Measurements from ENCODE around the gene TMED6.
A peak's percentile ranks its signal among the peaks of the same experiment; 100 is the strongest.
"Not testable (repeated sequence)": the region's sequence is repeated elsewhere in the genome, so short reads cannot be mapped to it uniquely, and the experiment has no call there.

Gene TMED6

DNA sequence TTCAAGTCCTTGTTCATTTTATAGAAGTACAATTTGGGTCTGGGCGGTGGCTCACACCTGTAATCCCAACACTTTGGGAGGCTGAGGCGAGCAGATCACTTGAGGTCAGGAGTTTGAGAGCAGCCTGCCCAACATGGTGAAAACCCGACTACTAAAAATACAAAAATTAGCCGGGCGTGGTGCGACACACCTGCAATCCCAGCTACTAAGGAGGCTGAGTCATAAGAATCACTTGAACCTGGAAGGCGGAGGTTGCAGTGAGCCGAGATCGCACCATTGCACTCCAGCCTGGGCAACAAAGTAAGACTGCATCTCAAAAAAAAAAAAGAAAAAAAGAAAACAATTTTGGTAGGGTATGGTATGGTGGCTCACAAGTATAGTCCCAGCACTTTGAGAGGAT is 8.5 kb upstream of the TMED6 start:
- not testable (repeated sequence) for DNase-seq (ENCODE audit: low read depth in 3 of 3)

DNA sequence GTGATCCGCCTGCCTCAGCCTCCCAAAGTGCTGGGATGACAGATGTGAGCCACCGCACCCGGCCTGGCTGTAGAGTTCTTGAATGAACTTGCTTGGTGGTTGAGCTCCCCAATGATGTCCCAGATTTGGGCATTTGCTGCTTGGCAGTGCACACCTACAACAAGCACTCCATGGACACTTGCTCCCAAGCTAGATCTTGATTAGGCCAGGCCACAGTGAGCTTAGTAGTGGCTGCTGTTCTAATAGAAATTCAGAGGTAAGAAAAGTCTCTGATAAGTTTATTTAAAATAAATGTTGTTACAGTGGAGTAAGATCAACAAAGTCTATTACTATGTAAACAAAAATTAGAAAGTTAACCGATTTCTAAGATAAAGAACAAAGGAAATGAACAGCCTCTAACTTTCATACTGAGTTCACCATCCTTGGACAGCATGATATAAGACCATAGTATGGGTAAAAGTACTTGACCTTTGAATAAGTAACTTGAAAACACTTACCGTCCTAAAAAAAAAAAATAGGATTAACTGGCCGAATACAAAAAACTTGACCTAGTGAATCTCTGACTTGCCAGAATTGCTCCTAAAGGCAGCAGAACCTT is 951 bp downstream of the TMED6 start:
- no peak for DNase-seq (ENCODE audit: low read depth in 3 of 3)

DNA sequence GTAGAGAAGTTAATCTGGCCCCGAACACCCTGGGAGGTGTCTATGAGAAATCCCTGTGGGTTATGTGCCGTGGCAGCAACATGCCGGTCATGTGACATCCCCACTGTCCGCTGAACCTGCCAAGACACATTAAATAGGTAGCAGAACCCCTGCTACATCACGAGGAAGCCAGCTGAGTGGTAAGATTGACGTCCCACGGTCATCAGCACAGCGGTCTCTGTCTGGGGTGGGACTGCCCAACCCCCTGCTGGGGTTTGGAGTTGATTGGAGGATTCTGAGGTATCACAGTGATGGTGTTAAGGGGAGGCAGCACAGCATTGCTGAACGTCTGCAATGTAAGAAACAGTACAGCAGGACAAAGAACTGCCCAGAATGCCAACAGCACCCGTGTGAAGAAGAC is 2.0 kb downstream of the TMED6 start:
- no peak for DNase-seq (ENCODE audit: low read depth in 3 of 3)

DNA sequence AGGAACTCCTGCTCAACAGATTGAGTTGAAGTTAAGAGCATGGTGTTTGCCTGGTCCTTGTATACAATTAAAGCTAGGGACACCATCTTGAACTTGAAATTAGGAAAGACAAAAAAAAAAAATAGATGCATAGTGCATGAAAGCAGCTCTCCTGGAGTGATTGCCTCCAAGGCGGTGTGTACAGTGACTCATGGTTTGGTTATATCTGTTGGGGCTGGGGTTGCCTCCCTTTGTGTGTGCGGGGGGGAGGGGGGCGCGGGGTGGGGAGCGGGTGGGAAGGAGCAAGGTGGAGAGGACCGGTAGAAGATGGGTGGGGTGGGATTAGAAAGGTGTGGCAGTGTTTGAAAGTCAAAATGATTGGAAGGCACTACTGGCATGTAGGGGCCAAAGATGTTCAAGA is 3.4 kb downstream of the TMED6 start:
- DNase-seq (ENCODE audit: low read depth in 3 of 3), result no peak

DNA sequence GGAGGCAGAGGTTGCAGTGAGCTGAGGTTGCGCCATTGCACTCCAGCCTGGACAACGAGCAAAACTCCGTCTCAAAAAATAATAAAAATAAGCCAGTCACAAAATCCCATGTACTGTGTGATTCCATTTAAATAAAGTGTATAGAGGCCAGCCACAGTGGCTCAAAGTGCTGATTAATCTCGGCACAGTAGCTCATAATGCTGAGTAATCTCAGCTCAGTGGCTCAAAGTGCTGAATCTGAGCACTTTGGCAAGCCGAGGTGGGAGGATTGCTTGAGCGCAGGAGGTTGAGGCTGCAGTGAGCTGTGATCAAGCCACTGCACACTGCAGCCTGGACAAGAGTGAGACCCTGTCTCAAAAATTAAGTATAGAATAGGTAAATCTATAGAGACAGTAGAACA is 4.9 kb downstream of the TMED6 start:
- no peak for DNase-seq (ENCODE audit: low read depth in 3 of 3)

DNA sequence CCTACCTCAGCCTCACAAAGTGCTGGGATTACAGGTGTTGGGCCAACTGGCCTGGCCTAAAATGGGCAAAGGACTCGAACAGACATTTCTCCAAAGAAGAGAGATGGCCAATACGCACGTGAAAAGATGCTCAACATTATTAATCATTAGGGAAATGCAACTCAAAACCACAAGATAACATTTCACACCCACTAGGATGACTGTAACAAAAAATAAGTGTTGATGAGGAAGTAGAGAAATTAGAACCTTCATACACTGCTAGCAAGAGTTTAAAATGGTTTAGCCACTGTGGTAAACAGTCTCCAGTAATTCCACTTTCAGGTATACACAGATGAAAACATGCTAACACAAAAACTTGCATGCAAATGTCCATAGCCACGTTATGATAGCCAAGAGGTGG is 5.7 kb downstream of the TMED6 start:
- no peak for DNase-seq (ENCODE audit: low read depth in 3 of 3)

DNA sequence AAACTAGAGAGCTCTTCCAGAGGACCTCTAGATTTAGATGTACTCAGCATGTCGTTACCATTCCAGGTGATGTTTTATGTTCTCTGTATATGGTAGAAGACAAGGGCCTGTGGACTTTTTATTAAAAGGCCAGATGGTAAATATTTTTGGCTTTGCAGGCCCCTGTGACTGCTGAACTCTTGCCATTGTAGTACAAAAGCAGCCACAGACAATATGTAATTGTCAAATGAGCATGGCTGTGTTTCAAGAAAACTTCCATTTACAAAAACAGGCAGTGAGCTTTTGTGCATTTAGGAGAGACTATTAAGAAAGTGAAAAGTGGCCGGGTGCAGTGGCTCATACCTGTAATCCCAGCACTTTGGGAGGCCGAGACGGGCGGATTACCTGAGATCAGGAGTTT is 7.4 kb downstream of the TMED6 start:
- DNase-seq (ENCODE audit: low read depth in 3 of 3), result no peak

DNA sequence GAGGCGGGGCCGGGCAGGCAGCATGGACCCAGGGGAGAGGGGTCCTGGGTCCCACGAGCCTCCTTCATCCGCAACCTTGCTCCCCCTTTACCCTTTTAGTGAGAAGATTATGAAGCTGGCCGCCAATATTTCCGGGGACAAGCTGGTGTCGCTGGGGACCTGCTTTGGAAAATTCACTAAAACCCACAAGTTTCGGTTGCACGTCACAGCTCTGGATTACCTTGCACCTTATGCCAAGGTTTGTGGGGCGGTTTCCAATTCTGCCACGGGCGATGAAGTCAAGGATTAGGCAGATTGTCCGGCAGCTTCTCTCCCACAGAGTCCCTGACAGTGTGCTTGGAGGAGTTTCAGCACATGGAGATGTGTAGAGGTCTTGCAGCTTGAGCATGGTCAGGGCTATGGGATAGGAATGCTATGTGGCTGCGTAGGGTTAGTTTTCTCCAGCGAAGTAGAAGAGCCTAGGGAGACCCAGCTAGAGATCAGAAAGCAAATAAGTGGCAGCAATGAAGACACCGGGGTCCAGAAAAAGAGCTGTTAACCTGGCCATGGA is 11.4 kb downstream of the TMED6 start:
- DNase-seq (ENCODE audit: low read depth in 3 of 3), result no peak

DNA sequence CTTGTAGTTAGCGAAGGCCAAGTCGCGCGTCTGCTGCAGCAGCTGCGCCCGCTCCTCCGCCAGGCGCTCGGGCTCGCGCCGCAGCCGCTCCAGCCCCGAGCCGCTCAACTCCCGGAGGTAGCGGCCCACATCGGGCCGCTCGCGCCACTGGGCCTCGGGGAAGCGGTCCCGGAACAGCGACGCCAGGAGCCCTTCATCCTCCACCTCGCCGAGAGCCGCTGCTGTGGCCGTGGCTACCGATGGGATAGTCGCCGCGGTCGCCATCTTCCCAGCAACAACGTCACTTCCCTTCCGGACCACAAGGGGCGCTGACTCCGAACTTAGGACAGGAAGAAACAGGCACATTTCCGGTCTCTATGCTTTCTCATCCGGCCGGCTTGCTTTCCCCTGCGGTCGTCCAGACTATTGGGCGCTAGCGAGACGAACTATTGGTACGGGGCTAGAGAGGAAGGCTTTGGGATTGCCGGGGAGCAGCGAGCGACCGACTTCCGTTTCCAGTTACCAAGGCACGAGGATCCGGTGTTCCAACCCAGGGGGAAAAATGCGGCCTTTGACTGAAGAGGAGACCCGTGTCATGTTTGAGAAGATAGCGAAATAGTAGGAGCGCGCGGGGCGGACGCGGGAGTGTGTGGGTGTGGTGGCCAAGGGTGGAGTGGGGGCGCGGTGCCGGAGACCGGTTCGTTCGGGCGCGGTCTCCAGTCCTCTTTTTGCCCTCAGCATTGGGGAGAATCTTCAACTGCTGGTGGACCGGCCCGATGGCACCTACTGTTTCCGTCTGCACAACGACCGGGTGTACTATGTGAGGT is 12.1 kb downstream of the TMED6 start, which contains the start of the genes COG8 and NIP7:
Gene COG8 (minus strand): TSS at position 276 of the 806 bp plus-strand sequence. CDS start 12 bp downstream, at position 264.
Gene NIP7 (plus strand): TSS at position 484 of the 806 bp plus-strand sequence. CDS start 58 bp downstream, at position 542.
- peak; percentile 82 to 87 (median 82) for DNase-seq (ENCODE audit: low read depth in 3 of 3)

DNA sequence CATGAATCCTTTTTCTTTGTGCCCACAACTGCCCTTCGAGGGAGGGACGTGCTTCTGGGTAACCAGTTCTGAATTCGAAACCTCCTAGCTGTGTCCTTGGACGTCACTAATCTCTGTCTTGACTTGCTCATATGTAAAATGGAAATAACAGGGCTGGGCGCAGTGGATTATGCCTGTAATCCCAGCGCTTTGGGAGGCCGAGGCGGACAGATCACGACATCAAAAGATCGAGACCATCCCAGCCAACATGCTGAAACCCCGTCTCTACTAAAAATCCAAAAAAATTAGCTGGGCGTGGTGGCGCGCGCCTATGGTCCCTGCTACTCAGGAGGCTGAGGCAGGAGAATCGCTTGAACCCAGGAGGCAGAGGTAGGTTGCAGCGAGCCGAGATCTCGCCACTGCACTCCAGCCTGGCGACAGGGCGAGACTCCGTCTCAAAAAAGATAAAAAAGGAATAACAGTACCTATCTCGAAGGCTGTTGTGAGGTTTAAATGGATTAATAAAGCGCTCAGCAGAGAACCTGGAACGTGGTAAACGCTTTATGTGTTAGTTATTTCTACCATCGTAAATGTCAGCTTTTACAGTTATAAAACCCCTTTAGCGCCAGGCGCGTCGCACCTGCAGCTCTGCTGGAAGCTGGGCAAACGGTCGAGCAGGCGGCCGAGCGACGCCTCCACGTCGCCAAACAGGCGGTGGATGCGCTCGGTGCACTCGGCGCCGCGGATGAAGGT is 12.9 kb downstream of the TMED6 start:
- peak in 1 of 3 donors; percentile 41 for DNase-seq (ENCODE audit: low read depth in 3 of 3)

DNA sequence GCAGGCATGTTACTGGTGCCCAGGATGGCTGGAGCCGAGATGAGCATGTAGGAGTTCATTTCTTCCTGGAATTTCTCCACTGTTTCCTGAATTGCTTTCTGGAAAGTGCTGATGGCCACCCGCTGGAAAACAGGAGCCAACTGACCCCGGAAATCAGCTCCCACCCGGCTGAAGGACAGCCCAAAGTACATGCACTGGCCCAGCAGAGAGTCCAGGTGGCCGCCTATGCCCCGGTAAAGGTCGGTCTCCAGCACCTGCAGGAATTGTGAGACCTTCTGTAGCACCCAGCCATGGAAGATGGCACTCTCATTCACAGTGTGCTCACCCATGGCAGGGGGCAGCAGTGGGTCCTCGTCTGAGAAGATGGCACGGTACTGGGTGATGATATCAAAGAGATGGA is 16.9 kb downstream of the TMED6 start:
- DNase-seq (ENCODE audit: low read depth in 3 of 3), result no peak

DNA sequence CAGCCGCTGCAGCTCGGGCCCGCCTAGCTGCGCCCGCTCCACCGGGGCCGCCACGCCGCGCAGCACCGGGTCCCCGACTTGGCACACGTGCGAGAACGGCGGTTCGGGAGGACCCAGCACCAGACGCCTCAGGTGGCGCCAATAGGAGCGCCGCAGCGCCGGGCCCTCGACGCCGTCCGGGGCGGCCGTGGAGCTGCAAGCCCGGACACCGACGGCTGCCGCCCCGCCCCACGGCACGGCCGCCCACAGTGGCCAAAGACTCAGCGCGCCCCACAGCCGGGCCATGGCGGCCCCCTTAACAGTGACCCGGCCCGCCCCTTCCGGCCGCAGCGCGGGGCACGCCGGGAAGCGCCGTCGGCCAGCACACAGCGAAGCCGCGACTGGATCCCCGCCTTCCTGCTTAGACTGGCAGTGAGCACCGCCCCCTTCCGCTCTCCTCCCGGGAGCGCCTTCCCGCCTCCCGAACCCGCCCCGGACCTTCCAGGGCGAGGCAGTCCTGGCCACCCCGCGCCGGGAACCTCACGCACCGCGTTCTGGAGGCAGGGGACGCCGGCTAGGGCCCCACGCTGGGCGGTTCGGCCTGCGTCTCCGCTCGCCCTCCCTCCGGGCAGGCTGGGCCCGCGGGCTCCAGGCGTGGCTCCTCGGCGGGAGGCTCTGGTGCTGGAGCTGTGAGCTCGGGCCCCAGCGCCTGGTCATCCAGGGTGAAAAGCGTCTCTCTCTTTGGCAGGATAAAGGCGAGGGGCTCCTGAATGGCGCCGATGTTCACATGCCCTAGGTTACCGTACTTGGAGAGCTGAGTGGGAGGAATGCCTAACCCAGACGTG is 21.1 kb downstream of the TMED6 start, which contains the start of gene PDF:
Gene PDF (minus strand): TSS at position 303 of the 824 bp plus-strand sequence. CDS start 18 bp downstream, at position 285.
- DNase-seq (ENCODE audit: low read depth in 3 of 3), result peak; percentile 69 to 76 (median 72)

DNA sequence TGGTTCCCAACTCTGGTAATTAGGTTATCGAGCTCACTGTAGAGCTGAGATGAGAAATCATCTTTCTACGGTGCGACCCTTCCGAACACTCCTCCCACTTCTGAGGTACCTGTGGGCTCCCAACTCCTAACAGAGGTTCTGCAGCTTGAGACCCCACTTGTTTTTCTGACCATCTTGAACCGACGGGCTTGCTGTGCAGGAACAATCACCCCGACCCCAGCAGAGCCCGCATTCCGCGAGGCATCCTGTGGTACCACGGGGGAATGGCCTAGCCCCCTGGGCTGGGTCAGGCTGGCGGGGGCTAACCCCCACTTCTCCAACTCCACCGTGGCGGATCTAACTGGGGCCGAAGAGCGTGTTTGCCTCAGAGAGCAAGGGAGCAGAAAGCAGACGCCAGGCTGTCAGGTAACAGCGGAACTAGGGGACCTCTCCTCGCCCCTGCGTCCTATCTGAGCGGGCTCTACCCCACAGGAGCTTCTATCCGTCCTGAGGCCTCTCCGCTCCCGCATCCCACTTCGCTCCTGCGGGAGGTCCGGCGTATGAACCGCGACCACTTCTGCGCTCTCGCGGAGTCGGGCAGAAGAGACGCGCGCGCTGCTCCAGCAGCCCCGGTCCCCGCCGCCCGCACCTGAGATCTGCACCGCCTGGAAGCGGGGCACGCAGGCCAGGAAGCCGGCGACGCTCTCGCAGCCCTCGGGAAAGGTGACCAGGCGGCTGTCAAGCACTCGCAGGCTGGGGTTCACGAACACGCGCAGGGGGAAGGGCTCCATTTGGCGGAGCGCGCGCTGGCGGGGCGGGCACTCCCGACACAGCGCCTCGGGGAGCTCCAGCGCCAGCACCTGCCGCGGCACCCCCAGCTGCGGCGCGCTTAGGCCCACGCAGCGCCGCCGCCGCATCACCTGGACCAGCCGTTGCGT is 22.0 kb downstream of the TMED6 start:
- peak in 1 of 3 donors; percentile 16 for DNase-seq (ENCODE audit: low read depth in 3 of 3)

DNA sequence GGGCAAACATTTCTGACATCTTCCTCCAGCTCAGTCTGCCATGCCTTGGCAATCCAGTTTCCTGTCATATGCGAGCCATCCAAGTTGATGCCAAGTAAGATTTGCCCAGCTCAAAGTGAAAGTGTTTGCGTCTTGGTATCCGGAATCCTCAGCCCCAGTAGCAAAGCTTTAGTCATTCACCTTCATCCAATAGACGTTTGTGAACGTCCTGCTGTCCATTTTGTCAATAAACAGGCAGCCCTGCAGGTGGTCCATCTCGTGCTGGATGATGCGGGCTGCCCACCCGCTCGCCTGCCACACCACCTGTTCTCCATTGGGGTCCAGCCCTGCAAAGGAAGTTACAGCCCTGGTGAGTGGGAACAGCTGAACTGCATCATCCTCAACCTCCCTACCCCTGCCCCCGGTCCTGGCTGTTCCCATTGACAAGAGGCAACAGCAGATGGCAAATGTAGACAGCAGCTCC is 22.7 kb downstream of the TMED6 start:
- no peak for DNase-seq (ENCODE audit: low read depth in 3 of 3)

DNA sequence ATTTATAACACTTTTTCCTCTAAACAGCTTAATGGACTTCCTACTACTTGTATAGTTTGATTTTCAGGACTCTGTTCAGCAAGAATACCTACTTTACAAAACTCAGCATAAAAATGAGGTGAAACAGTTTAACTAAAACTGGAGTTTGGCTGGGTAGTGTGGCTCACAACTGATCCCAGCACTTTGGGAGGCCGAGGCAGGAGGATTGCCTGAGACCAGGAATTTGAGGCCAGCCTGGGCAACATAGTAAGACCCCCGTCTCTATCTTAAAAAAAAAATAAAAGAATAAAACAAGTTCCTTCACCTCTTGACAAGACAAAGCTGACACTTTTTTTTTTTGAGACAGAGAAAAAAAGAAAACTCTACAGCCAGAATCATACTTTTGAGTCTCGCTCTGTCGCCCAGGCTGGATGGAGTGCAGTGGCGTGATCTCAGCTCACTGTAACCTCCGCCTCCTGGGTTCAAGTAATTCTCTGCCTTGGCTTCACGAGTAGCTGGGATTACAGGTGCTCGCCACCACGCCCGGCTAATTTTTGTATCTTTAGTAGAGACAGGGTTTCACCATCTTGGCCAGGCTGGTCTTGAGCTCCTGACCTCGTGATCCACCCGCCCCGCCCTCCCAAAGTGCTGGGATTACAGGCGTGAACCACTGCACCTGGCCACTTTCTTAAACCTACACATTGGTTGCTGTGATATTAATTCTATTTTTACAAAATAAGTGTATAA is 23.8 kb downstream of the TMED6 start:
- no peak for DNase-seq (ENCODE audit: low read depth in 3 of 3)

DNA sequence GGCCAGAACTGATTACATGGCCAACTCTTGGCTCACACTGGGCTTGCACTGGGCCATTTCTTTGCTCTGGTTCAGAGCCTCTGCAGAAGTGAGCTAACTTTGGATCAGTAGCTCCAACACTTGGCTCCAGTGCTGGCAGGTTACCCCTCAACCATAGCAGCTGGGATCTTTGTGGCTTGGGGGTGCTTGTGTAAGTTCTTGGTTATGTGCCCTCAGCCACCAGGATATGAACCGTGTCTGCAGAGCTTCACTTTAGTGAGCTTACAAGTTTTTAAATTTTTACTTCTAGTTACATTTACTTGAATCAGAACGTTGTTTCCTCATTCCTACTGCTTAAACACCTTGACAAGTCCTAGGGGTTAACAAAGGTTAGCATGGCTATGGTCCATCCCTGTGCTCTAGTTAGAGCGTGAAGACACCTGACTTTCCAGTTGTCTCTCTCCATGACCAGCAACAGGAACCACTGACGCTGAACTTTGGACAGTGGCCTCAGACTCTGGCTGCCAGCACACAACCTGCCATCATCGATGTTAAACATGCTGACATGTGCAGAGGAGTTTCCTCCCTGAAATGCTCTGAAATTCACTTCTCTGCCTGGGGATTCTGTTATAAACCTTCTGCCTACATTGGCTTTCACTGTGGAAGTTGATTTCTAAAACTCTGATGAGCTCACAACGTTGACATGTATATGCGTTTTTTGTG is 25.3 kb downstream of the TMED6 start:
- DNase-seq (ENCODE audit: low read depth in 3 of 3), result no peak

DNA sequence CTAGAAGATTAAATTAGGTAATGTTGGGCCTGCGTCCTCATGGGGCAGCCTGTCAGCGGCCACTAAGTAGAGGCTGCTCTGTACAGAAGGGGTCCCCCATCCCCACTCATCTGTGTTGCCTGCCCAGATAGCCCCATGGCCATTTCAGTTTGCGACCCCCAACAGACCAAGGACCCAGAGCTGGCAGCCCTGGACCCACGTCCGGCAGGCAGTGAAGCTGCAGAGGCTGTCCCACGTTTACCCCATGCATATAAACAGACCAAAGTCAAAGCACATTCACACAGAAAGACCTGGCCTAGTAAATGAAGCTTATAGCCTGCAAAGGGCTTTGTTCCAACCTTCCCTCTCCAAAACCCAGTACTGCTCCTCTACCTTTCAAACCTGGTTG is 25.8 kb downstream of the TMED6 start:
- DNase-seq (ENCODE audit: low read depth in 3 of 3), result no peak

DNA sequence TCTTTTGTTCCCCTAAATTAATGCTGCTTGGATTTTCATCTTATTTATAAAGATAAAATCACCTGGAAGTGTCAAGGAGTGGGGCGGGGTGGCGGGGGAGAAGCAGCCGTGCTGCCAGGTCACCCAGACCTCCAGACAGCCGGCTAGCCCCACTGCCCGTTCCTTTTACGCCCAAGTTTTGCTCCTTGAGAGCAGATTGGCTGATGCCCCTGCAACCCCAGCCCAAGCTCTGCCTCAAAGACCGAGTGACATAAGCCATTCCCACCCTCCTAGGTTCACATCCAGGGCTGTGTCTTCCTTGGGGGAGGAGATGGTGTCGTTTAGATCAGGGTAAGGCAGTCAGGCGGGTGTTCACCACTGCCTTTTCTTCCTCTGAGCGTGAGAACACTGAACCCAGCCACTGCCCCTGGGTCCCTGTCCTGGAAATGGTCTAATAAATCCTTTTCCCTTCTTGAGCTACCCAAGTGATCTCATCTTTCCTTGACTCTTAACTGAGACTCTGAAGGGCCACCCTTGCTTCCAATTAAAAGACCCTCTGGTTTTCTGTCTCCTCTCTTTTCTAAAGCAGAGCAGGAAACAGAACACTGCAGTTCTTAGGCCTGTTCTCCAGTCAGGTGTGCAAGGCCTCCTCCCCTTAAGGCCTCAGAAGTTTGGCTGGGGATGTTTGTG is 26.9 kb downstream of the TMED6 start:
- DNase-seq (ENCODE audit: low read depth in 3 of 3), result no peak
